Measurements from ENCODE around the gene FBL.
A peak's percentile ranks its signal among the peaks of the same experiment; 100 is the strongest.

FBL gene

GRCh38 chr19:39826311-39826945, 19.8 kb downstream of the FBL start:
- DNase-seq: no peak
- no peak overlapping the region for H3K4me3 ChIP-seq (ENCODE audit: low read depth, low read length)
- no peak for TF ChIP-seq CTCF (IDR thresholded peaks at IDR 0.05; ENCODE audit: low read depth, low read length)
- no peak overlapping the region for H3K27ac ChIP-seq
- H3K36me3 ChIP-seq: peaks cover 56% of the 10 kb centered on the region
- no peaks in the 10 kb centered on the region for H3K27me3 ChIP-seq (ENCODE audit: insufficient read depth, low read depth, severe bottlenecking)
- H3K9me3 ChIP-seq (ENCODE audit: severe bottlenecking): no peaks in the 10 kb centered on the region

DNA sequence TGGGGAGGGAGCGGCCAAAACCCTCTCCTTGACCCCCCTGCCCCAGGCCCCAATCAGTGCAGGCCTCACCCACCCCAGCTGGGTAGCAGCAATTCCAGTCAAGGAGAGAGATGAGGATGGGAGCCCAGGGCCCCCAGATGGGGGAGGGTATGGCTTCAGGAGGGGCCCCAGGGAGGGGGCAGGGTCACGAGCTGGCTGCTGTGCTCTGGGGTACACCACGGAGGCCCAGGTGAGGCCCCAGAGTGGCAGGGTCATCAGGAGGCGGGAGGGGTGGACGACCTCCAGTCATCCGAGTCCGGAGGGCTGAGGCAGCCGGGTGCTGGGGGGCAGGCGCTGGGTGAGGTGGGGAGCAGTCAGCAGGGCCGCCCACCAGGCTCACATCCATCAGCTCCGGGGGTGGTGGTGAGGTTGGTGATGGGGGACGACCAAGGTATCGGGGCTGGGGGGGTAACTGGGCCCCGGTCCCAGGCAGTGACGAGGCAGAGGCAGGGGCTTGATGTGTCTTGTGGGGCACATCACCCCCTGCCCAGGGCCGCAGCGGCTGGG, 20.6 kb downstream of the FBL start:
- DNase-seq: no peak
- no peaks in the 10 kb centered on the region for H3K9me3 ChIP-seq (ENCODE audit: severe bottlenecking)
- H3K36me3 ChIP-seq: peaks cover 48% of the 10 kb centered on the region
- H3K4me3 ChIP-seq (ENCODE audit: low read depth, low read length): no peak overlapping the region
- no peak for TF ChIP-seq CTCF (IDR thresholded peaks at IDR 0.05; ENCODE audit: low read depth, low read length)
- H3K27ac ChIP-seq: peak overlapping the region; percentile 57
- no peaks in the 10 kb centered on the region for H3K27me3 ChIP-seq (ENCODE audit: insufficient read depth, low read depth, severe bottlenecking)

- Histone ChIP-seq H3K9me3 (ENCODE audit: severe bottlenecking) (no peaks in the 10 kb centered on the region), H3K27me3 (ENCODE audit: insufficient read depth, low read depth, severe bottlenecking) (no peaks in the 10 kb centered on the region), H3K27ac (peak overlapping the region; percentile 57), H3K4me3 (ENCODE audit: low read depth, low read length) (peak overlapping the region; percentile 74; the same call in 1 of the 2 replicates), H3K36me3 (peaks cover 42% of the 10 kb centered on the region)
- TF ChIP-seq CTCF (IDR thresholded peaks at IDR 0.05; ENCODE audit: low read depth, low read length): no peak
- DNase-seq: no peak
Observed at GRCh38 chr19:39825093-39825463, 21.1 kb downstream of the FBL start.

DNA sequence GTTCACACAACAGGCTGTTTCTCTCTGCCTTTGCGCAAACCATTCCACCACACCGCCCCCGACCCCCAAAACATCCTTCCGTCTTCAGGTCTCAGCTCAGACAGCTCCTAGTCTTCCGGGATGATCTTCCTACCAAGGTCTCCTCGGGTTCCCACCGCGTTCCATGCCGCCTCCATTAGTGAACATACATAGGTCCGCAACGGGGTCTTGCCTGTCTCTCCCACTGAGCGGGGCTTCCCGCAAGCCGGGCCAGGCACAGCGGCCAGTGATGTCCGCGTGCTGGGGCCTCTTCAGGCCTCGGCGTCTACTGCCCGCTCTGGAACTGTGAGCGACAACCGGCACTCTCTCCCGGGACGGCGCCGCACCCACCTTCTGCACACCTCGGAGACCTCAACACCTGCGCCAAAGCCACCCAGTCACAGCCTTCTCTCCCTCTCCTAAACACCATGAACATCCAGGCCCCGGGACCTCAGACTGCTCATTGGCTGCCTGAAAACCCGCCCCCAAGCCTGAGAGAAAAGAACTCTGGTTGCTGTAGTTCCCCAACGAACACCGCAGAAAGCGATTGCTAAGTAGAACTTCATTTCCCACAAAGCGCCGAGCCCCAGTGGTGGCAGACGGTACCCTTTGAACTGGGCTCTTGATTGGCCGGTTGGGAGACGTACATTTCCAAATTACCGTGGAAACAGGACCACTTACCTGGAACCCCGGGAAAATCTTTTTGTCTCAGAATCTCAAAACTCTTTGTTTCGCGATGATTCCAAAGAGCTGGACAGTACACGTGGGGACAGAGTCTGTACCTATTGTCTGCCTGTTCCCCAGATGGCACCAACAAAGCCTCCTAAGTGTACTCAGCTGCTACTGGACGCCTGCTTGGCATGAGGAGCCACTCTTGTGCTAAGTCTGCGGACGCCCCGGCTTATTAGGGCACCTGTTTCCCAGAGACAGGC, 21.8 kb downstream of the FBL start:
- peak; percentile 93 for DNase-seq
- no peaks in the 10 kb centered on the region for H3K9me3 ChIP-seq (ENCODE audit: severe bottlenecking)
- no peak for TF ChIP-seq CTCF (IDR thresholded peaks at IDR 0.05; ENCODE audit: low read depth, low read length)
- peaks cover 36% of the 10 kb centered on the region for H3K36me3 ChIP-seq
- peak overlapping the region; percentile 57 for H3K27ac ChIP-seq
- H3K4me3 ChIP-seq (ENCODE audit: low read depth, low read length): peak overlapping the region; percentile 74
- H3K27me3 ChIP-seq (ENCODE audit: insufficient read depth, low read depth, severe bottlenecking): no peaks in the 10 kb centered on the region

GRCh38 chr19:39823686-39824085, 22.5 kb downstream of the FBL start:
- no peaks in the 10 kb centered on the region for H3K27me3 ChIP-seq (ENCODE audit: insufficient read depth, low read depth, severe bottlenecking)
- H3K27ac ChIP-seq: no peak overlapping the region
- peak; percentile 63 for DNase-seq
- no peaks in the 10 kb centered on the region for H3K9me3 ChIP-seq (ENCODE audit: severe bottlenecking)
- peak overlapping the region; percentile 74 for H3K4me3 ChIP-seq (ENCODE audit: low read depth, low read length)
- H3K36me3 ChIP-seq: peaks cover 30% of the 10 kb centered on the region
- no peak for TF ChIP-seq CTCF (IDR thresholded peaks at IDR 0.05; ENCODE audit: low read depth, low read length)
